NCI-H510A treated with DMSO at 0.1 percent for 48 hours (cell line): Measurements from ENCODE around the gene HPCAL4.

Source experiments
- DNase-seq: peaks from one replicate; lab custom pipeline; 2025; lab: John Stamatoyannopoulos, UW

Gene HPCAL4

GRCh38 chr1:39676948-39677548 is 14.2 kb downstream of the HPCAL4 start:
- DNase-seq = no peak

GRCh38 chr1:39675220-39675619 is 16.0 kb downstream of the HPCAL4 start:
- no peak for DNase-seq

GRCh38 chr1:39673215-39673614 is 18.0 kb downstream of the HPCAL4 start:
- no peak for DNase-seq

GRCh38 chr1:39672551-39672947 is 18.7 kb downstream of the HPCAL4 start:
- DNase-seq = no peak

- no peak for DNase-seq
Measured at GRCh38 chr1:39671793-39672550, 19.3 kb downstream of the HPCAL4 start, which contains the start of gene NT5C1A. Gene NT5C1A (minus strand): TSS chr1:39672107. CDS start chr1:39672038, 69 bp downstream.

GRCh38 chr1:39671433-39671792 is 19.8 kb downstream of the HPCAL4 start:
- no peak for DNase-seq

GRCh38 chr1:39670689-39671088 is 20.5 kb downstream of the HPCAL4 start:
- no peak for DNase-seq

GRCh38 chr1:39668894-39669293 is 22.3 kb downstream of the HPCAL4 start:
- no peak for DNase-seq

GRCh38 chr1:39668111-39668510 is 23.1 kb downstream of the HPCAL4 start:
- DNase-seq = no peak

GRCh38 chr1:39666772-39667171 is 24.5 kb downstream of the HPCAL4 start:
- no peak for DNase-seq

GRCh38 chr1:39663559-39663958 is 27.7 kb downstream of the HPCAL4 start:
- DNase-seq = no peak

GRCh38 chr1:39662861-39663260 is 28.4 kb downstream of the HPCAL4 start:
- DNase-seq = no peak

- DNase-seq = no peak
Measured at GRCh38 chr1:39659538-39659937, 31.7 kb downstream of the HPCAL4 start.

GRCh38 chr1:39659110-39659509 is 32.1 kb downstream of the HPCAL4 start:
- DNase-seq = no peak

- DNase-seq = peak; percentile 98
Measured at GRCh38 chr1:39657923-39658485, 33.2 kb downstream of the HPCAL4 start.

- DNase-seq = no peak
Measured at GRCh38 chr1:39657402-39657801, 33.8 kb downstream of the HPCAL4 start.

GRCh38 chr1:39656391-39656790 is 34.8 kb downstream of the HPCAL4 start:
- no peak for DNase-seq

GRCh38 chr1:39655578-39656268 is 35.5 kb downstream of the HPCAL4 start:
- no peak for DNase-seq

- no peak for DNase-seq
Measured at GRCh38 chr1:39654291-39654690, 36.9 kb downstream of the HPCAL4 start.

GRCh38 chr1:39653546-39654031 is 37.6 kb downstream of the HPCAL4 start:
- peak; percentile 100 for DNase-seq

- no peak for DNase-seq
Measured at GRCh38 chr1:39652554-39652953, 38.7 kb downstream of the HPCAL4 start.

GRCh38 chr1:39652105-39652504 is 39.1 kb downstream of the HPCAL4 start:
- DNase-seq = no peak

- no peak for DNase-seq
Measured at GRCh38 chr1:39650431-39650830, 40.8 kb downstream of the HPCAL4 start.
